K562 (cell line): ENCODE results near the gene PPARD. TPM values are rescaled to one million over a fixed set of nuclear protein-coding genes. Genes with fewer than 3 reads are reported as not detected.

Experiments
- BCOR ChIP-seq: fragments of 450-650 bp; IDR thresholded peaks from 2 replicates; pipeline ENCODE4 v1.6.1; 2016
- CTBP1 ChIP-seq: fragments of 450-650 bp; IDR thresholded peaks from 2 replicates; pipeline ENCODE4 v1.6.1; 2016; ENCODE audit warnings: borderline replicate concordance
- CUX1 ChIP-seq: fragments of 200-800 bp; sonication (Bioruptor generic); IDR thresholded peaks from 2 replicates; pipeline ENCODE4 v1.6.1; 2016; ENCODE audit warnings: missing genetic modification characterization, missing compliant biosample characterization
- ELF1 ChIP-seq: fragments of 200-800 bp; sonication (Bioruptor generic); IDR thresholded peaks from 2 replicates; pipeline ENCODE4 v1.6.1; 2016; ENCODE audit warnings: missing genetic modification characterization, missing compliant biosample characterization
- ETS2 ChIP-seq: IDR thresholded peaks from 2 replicates; pipeline ENCODE4 v1.6.1; 2016; ENCODE audit warnings: borderline replicate concordance, missing genetic modification characterization, mild to moderate bottlenecking, moderate library complexity, missing compliant biosample characterization; ENCODE audit not compliant: poor library complexity, severe bottlenecking
- FOXK1 ChIP-seq: sonication (generic); formaldehyde crosslinking; IDR thresholded peaks from 2 replicates; pipeline ENCODE4 v1.8.0; 2022; ENCODE audit warnings: missing genetic modification reagents, mild to moderate bottlenecking, borderline replicate concordance
- GATA2 ChIP-seq: sonication (generic); formaldehyde crosslinking; IDR thresholded peaks from 2 replicates; pipeline ENCODE4 v1.4.0; 2020; ENCODE audit warnings: mild to moderate bottlenecking, missing genetic modification reagents
- JUND ChIP-seq, 2 experiments: IDR thresholded peaks; 2 replicates in 1 of 2; 3 replicates in 1 of 2; pipeline ENCODE4 v1.6.1; 2011; ENCODE audit warnings: borderline replicate concordance in 2 of 2, low read depth in 2 of 2, low read length in 2 of 2, improper control_type of control experiment in 1 of 2, missing biosample characterization in 1 of 2, missing genetic modification characterization in 1 of 2, missing genetic modification reagents in 1 of 2
- KDM1A ChIP-seq, 2 experiments: fragments of 450-650 bp; IDR thresholded peaks; 2 replicates each; pipeline ENCODE4 v1.6.1; 2016; ENCODE audit warnings: mild to moderate bottlenecking in 2 of 2
- MAX ChIP-seq: sonication (generic); formaldehyde crosslinking; IDR thresholded peaks from 2 replicates; pipeline ENCODE4 v1.9.0; 2022; ENCODE audit warnings: mild to moderate bottlenecking, missing genetic modification reagents
- NKRF ChIP-seq: fragments of 450-650 bp; IDR thresholded peaks from 2 replicates; pipeline ENCODE4 v1.6.1; 2016; ENCODE audit warnings: borderline replicate concordance
- U2AF1 ChIP-seq: fragments of 200-400 bp; formaldehyde crosslinking; optimal IDR thresholded peaks from 2 replicates; pipeline ENCODE3; 2017; ENCODE audit warnings: mild to moderate bottlenecking, low read depth, low read length, moderate library complexity
- ZBTB17 ChIP-seq: fragments of 450-650 bp; formaldehyde crosslinking; IDR thresholded peaks from 2 replicates; pipeline ENCODE4 v1.4.0; 2020; ENCODE audit warnings: mild to moderate bottlenecking
- ZNF146 ChIP-seq: IDR thresholded peaks from one replicate; pipeline ENCODE4 v1.6.1; 2018; ENCODE audit warnings: missing compliant biosample characterization; ENCODE audit not compliant: unreplicated experiment
- ZNF175 ChIP-seq: fragments of 200-800 bp; sonication (Bioruptor generic); IDR thresholded peaks from 2 replicates; pipeline ENCODE4 v1.6.1; 2016; ENCODE audit warnings: low read depth, mild to moderate bottlenecking, missing genetic modification characterization, missing compliant biosample characterization
- ZNF449 ChIP-seq: fragments of 250-450 bp; sonication (Bioruptor Pico); IDR thresholded peaks from 2 replicates; pipeline ENCODE4 v1.8.0; 2022; ENCODE audit warnings: moderate library complexity, mild to moderate bottlenecking, inconsistent platforms
- polyA plus RNA-seq, 8 experiments: library from polyadenylated mRNA; depleted of rRNA in 4 of 8; stranded (reverse) in 5 of 8; unstranded in 3 of 8; fragments of >200 nt; fragmentation: Nextera tagmentation in 2 of 8; fragmentation: Illumina TruSeq in 1 of 8; extraction: Ambion mirVana in 2 of 8; extraction: Trizol in 1 of 8; gene quantifications; 2 replicates each; pipeline versions ENCODE4 v1.2.1 to v1.2.3, GENCODE V29; 2011 to 2014; ENCODE audit warnings: inconsistent platforms in 1 of 8, missing spikeins in 1 of 8
- total RNA-seq, 7 experiments: library from RNA; depleted of rRNA in 6 of 7; stranded (reverse); fragments of >200 nt in 6 of 7; fragmentation: Illumina TruSeq in 2 of 7; extraction: Trizol in 2 of 7; gene quantifications; 2 replicates each; pipeline versions ENCODE4 v1.2.1 to v1.2.3, GENCODE V29; 2011 to 2021; ENCODE audit warnings: low replicate concordance in 1 of 7

Gene PPARD
- total and polyA plus RNA-seq, 9 of the 15 experiments (the other 6 are each of a cell fraction or from before 2014, with no cell fraction given), result 0.14 to 13.2 (median 3.8) TPM

GRCh38 chr6:35343092-35343834 lies 905 bp downstream of the PPARD start (continued):
- TF ChIP-seq ETS2 (no peak), JUND (IDR thresholded peaks at IDR 0.05; ENCODE audit: borderline replicate concordance, low read depth, low read length) (peak; percentile 83), JUND (tag; IDR thresholded peaks at IDR 0.05; ENCODE audit: borderline replicate concordance, low read depth, low read length) (peak; percentile 79; the same call in 2 of the 3 replicates), CTBP1 (peak; percentile 90), ZNF175 (CRISPR knock-in tag) (0 out of 2 replicates have a peak, but pooled peaks have one; percentile 37), ZNF449 (CRISPR knock-in tag) (no peak), KDM1A (IDR thresholded peaks at IDR 0.05) (peak; percentile 98), CUX1 (CRISPR knock-in tag) (peak; percentile 82; the same call in 1 of the 2 replicates), MAX (CRISPR knock-in tag) (no peak), ZNF146 (CRISPR knock-in tag) (no peak), U2AF1 (no peak), GATA2 (peak; percentile 3; the same call in 1 of the 2 replicates), ELF1 (tag) (0 out of 2 replicates have a peak, but pooled peaks have one; percentile 49), FOXK1 (CRISPR knock-in tag) (peak; percentile 87; the same call in 1 of the 2 replicates), ZBTB17 (CRISPR knock-in tag) (peak; percentile 32; the same call in 1 of the 2 replicates), BCOR (peak; percentile 99), NKRF (peak; percentile 81; the same call in 1 of the 2 replicates)
